ENCODE results near the gene NUMA1.

NUMA1 gene

DNA sequence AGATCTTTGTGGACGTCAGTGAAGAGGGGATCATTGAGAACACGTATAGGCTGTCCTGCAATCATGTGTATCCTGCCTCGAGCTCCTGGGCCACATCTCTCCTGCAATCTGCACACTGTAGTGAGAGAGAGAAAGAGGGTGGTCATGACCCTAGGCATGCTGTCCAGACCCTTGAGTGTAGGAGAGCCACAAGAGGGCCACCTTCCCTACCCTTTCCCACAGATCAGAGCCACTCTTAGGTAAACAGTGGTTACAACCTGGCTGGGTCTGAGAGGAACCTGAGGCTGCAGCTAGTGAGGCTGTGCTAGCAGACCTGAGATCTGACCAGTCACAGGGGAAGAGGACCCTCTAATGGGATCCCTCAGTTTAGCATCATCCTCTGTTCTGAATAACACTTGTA, 85.6 kb downstream of the NUMA1 start:
- DNase-seq (ENCODE audit: low spot score) = no peak
- TF ChIP-seq, protein P1, sequence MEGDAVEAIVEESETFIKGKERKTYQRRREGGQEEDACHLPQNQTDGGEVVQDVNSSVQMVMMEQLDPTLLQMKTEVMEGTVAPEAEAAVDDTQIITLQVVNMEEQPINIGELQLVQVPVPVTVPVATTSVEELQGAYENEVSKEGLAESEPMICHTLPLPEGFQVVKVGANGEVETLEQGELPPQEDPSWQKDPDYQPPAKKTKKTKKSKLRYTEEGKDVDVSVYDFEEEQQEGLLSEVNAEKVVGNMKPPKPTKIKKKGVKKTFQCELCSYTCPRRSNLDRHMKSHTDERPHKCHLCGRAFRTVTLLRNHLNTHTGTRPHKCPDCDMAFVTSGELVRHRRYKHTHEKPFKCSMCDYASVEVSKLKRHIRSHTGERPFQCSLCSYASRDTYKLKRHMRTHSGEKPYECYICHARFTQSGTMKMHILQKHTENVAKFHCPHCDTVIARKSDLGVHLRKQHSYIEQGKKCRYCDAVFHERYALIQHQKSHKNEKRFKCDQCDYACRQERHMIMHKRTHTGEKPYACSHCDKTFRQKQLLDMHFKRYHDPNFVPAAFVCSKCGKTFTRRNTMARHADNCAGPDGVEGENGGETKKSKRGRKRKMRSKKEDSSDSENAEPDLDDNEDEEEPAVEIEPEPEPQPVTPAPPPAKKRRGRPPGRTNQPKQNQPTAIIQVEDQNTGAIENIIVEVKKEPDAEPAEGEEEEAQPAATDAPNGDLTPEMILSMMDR (IDR thresholded peaks at IDR 0.05; ENCODE audit: extremely low read depth, missing control alignments) = no peak

DNA sequence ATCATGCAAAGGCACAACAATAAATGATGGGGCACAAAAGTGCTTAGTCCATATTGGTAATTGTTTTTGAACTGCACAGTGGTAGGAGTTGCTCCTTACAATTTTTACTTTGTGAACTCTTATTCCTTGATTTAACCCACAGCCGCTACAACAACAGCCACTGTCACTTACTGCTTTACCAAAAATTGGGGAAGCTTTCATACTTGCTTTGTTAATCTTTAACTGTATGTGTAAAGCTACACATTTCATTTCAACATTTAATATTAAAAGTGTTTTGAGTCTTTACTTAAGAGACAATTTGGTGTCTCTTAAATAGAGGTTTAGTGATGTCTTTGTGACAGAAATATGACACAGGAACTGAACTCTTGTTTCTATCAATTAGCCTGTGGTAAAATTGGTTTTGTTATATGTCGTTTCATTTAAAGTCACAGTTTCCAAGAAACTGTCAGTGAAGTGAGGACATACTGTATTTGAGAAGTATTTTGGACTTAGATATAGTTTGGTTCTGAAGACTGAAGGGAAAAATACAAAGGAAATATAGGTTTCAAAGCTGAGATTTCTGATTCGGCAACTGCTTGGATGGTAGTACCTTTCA, 88.1 kb downstream of the NUMA1 start:
- TF ChIP-seq, protein P1 (IDR thresholded peaks at IDR 0.05; ENCODE audit: extremely low read depth, missing control alignments) = no peak
- no peak for DNase-seq (ENCODE audit: low spot score)

DNA sequence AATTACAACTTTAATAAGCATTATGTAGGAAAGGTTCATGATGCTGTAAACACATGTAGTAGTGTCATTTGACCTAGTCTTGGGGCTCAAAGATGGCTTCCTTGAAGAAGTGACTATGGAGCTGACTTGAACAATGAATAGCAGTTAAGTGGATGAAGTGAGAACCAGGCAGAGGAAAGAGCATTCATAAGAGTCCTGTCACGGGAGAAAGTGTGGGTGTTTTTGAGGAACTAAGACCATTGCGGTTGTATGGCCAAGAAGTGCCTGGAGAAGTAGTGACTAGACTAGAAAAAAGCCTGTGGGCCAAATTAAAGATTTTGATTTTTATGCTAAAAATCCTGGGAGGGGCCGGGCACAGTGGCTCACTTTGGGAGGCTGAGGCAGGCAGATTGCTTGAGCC, 88.8 kb downstream of the NUMA1 start:
- DNase-seq (ENCODE audit: low spot score) = peak; percentile 59
- TF ChIP-seq, protein P1 (IDR thresholded peaks at IDR 0.05; ENCODE audit: extremely low read depth, missing control alignments) = no peak

DNA sequence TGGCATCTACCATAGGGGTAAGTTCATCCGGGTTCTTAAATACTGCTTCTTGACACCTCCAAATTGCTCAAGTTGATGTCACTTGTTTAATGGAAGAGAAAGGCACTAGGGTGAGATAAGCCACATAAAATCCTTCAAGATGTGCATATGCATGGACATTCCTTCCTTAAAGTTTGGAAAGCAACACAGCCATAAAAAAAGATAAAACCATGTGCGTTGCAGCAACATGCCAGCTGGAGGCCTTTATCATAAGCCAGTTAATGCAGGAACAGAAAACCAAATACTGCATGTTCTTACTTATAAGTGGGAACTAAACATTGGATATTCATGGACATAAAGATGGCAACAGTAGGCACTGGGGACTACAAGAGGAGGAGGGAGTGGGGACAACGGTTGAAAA, 89.6 kb downstream of the NUMA1 start:
- TF ChIP-seq, protein P1 (IDR thresholded peaks at IDR 0.05; ENCODE audit: extremely low read depth, missing control alignments) = no peak
- no peak for DNase-seq (ENCODE audit: low spot score)

DNA sequence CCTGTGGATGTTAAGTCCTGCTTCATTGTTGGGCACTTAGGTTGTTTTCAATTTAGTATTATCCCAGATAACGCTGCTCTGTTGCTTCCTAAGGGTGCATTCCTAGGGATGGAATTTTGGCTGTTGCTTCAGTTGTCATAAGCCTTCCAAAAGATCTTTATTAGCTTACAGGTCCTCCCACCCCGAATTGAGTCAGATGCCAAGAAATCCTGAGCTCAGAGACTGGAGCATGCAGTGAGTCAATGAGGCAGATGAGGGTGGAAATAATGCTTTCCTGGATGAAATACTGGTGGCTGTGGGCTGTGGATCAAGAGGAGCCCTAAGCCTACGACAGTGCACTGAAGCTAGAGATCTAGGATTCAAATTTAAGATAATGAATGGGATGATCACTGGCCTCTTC, 92.3 kb downstream of the NUMA1 start:
- TF ChIP-seq, protein P1 (IDR thresholded peaks at IDR 0.05; ENCODE audit: extremely low read depth, missing control alignments) = no peak
- DNase-seq (ENCODE audit: low spot score) = no peak

DNA sequence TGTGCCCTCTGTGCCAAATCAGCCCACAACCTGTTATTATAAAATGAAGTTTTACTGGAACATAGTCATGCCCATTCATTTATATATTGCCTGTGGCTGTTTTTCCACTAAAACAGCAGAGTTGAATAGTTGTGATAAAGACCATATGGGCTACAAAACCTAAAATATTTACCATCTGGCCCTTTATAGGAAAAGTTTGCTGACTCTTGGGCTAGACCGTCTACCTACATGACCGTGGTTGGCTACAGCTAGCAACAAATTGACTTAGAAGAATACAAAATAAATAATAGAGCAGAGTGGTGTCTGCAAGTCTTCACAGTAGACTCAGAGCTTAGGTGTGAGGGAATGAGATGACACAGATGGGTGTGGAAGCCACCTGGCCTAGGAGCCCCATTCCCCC, 92.8 kb downstream of the NUMA1 start:
- TF ChIP-seq, protein P1 (IDR thresholded peaks at IDR 0.05; ENCODE audit: extremely low read depth, missing control alignments) = no peak
- DNase-seq (ENCODE audit: low spot score) = no peak

DNA sequence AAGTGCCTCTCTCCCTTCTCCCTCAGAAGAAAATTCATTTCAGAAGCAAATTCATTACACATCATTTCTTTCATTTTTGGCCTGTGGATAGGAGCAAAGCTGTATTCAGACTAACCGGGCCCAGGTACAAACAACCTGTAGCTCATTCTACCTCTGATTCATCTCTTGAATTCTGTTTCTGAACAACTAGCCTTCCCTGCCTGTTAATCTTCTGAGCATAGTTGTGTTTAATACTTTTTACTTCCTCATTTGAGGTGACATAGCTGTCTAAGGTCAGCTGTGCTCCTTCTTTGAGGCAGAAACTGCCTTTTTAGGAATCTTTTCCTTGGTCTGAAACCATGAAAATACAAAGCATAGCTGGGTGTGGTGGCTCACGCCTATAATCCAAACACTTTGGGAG, 94.2 kb downstream of the NUMA1 start:
- TF ChIP-seq, protein P1 (IDR thresholded peaks at IDR 0.05; ENCODE audit: extremely low read depth, missing control alignments) = no peak
- no peak for DNase-seq (ENCODE audit: low spot score)
